Measurements from ENCODE around the gene HMGA1. TPM values are rescaled to one million over a fixed set of nuclear protein-coding genes. Genes with fewer than 3 reads are reported as not detected.

HMGA1 gene
- total and polyA plus RNA-seq, 2 experiments from 2014 or later, result 43.4 to 69.0 TPM

GRCh38 chr6:34202329-34203201 lies 34.1 kb upstream of the HMGA1 start:
- no peaks in the 10 kb centered on the region for H3K4me1 ChIP-seq (ENCODE audit: insufficient read depth)
- no peaks in the 10 kb centered on the region for H3K27me3 ChIP-seq
- H3K27ac ChIP-seq, result no peak overlapping the region
- no peak overlapping the region for H3K4me3 ChIP-seq
- TF ChIP-seq CTCF (IDR thresholded peaks at IDR 0.05; ENCODE audit: poor library complexity) (no peak), EZH2 (IDR thresholded peaks at IDR 0.05; ENCODE audit: borderline replicate concordance) (no peak), EZH2phosphoT487 (IDR thresholded peaks at IDR 0.05; ENCODE audit: low read depth, severe bottlenecking, unreplicated experiment) (no peak)
- H2AFZ ChIP-seq, result no peak overlapping the region
- H3K9me2 ChIP-seq (replicated peaks; ENCODE audit: insufficient read depth), result no peaks in the 10 kb centered on the region
- H3K9me3 ChIP-seq (ENCODE audit: low read depth), result no peaks in the 10 kb centered on the region
- no peaks in the 10 kb centered on the region for H4K20me1 ChIP-seq (ENCODE audit: insufficient read depth, poor library complexity, severe bottlenecking)
- no peak for DNase-seq (ENCODE audit: low spot score)
- H3K4me2 ChIP-seq, result no peak overlapping the region
- H3K36me3 ChIP-seq (replicated peaks; ENCODE audit: insufficient read depth, low read depth), result no peaks in the 10 kb centered on the region
- 74% methylated on average over 20 of the region's 20 CpGs for WGBS (ENCODE audit: low lambda C conversion rate, missing lambda C conversion rate)
- H3K79me2 ChIP-seq, result no peaks in the 10 kb centered on the region

- Histone ChIP-seq H2AFZ (no peak overlapping the region), H3K36me3 (replicated peaks; ENCODE audit: insufficient read depth, low read depth) (no peaks in the 10 kb centered on the region), H3K79me2 (no peaks in the 10 kb centered on the region), H3K9me3 (ENCODE audit: low read depth) (no peaks in the 10 kb centered on the region), H3K27ac (no peak overlapping the region), H3K4me1 (ENCODE audit: insufficient read depth) (no peaks in the 10 kb centered on the region), H3K4me3 (no peak overlapping the region), H3K4me2 (no peak overlapping the region), H4K20me1 (ENCODE audit: insufficient read depth, poor library complexity, severe bottlenecking) (no peaks in the 10 kb centered on the region), H3K9me2 (replicated peaks; ENCODE audit: insufficient read depth) (no peaks in the 10 kb centered on the region), H3K27me3 (no peaks in the 10 kb centered on the region)
- 99% methylated on average over 4 of the region's 4 CpGs for WGBS (ENCODE audit: low lambda C conversion rate, missing lambda C conversion rate)
- DNase-seq (ENCODE audit: low spot score), result no peak
- no peak for TF ChIP-seq CTCF (IDR thresholded peaks at IDR 0.05; ENCODE audit: poor library complexity)
- TF ChIP-seq EZH2phosphoT487 (IDR thresholded peaks at IDR 0.05; ENCODE audit: low read depth, severe bottlenecking, unreplicated experiment), result no peak
- no peak for TF ChIP-seq EZH2 (IDR thresholded peaks at IDR 0.05; ENCODE audit: borderline replicate concordance)
Measured at GRCh38 chr6:34204693-34205092, 32.0 kb upstream of the HMGA1 start.

- H2AFZ ChIP-seq, result no peak overlapping the region
- no peaks in the 10 kb centered on the region for H3K9me3 ChIP-seq (ENCODE audit: low read depth)
- no peaks in the 10 kb centered on the region for H3K4me1 ChIP-seq (ENCODE audit: insufficient read depth)
- no peak overlapping the region for H3K4me2 ChIP-seq
- TF ChIP-seq CTCF (IDR thresholded peaks at IDR 0.05; ENCODE audit: poor library complexity), result no peak
- TF ChIP-seq EZH2 (IDR thresholded peaks at IDR 0.05; ENCODE audit: borderline replicate concordance), result no peak
- TF ChIP-seq EZH2phosphoT487 (IDR thresholded peaks at IDR 0.05; ENCODE audit: low read depth, severe bottlenecking, unreplicated experiment), result no peak
- H3K27ac ChIP-seq, result no peak overlapping the region
- no peaks in the 10 kb centered on the region for H3K27me3 ChIP-seq
- H4K20me1 ChIP-seq (ENCODE audit: insufficient read depth, poor library complexity, severe bottlenecking), result no peaks in the 10 kb centered on the region
- no peak for DNase-seq (ENCODE audit: low spot score)
- no peaks in the 10 kb centered on the region for H3K9me2 ChIP-seq (replicated peaks; ENCODE audit: insufficient read depth)
- H3K36me3 ChIP-seq (replicated peaks; ENCODE audit: insufficient read depth, low read depth), result no peaks in the 10 kb centered on the region
- no peaks in the 10 kb centered on the region for H3K79me2 ChIP-seq
- WGBS (ENCODE audit: low lambda C conversion rate, missing lambda C conversion rate), result 91% methylated on average over 3 of the region's 3 CpGs
- H3K4me3 ChIP-seq, result no peak overlapping the region
Measured at GRCh38 chr6:34205466-34205865, 31.2 kb upstream of the HMGA1 start.

All from hepatocyte (in vitro differentiated cells).